Stimulated activated CD8-positive, alpha-beta memory T cell treated with anti-CD3 and anti-CD28 coated beads, Interleukin-7, amount 100 ng/mL, for 48 hours (primary cell): ENCODE measurements around the gene ATG9B.
"Not testable (repeated sequence)": the region's sequence is repeated elsewhere in the genome, so short reads cannot be mapped to it uniquely, and the experiment has no call there.

Experiments
- DNase-seq, 2 donors: peaks; one replicate each; pipeline ENCODE4 v3.0.0-alpha.2; 2020; ENCODE audit warnings: low read depth in 1 of 2; ENCODE audit errors: extremely low read depth in 1 of 2

Gene ATG9B

GRCh38 chr7:151017370-151017952 lies 6.8 kb downstream of the ATG9B start:
- DNase-seq: no peak

DNA sequence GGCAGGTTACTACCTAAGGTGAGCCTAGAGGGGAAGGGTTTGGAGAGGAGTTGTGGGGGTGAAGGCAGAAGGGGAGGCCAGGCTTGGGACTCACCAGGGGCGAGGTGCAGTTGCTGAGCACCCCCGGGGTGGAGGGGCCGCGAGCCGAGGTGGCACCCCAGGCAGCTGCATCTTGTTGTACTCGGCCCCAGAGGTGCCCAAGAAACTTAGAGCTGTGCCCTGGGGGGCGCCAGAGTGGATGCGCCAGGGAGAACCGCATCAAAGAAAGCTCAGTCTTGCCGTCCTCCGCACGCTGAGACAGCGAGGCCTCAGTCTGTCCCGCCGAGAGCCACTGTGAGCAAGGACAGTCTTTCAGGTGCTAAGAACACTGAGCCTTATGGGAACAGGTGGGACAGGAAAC lies 7.4 kb downstream of the ATG9B start:
- no peak for DNase-seq

GRCh38 chr7:151016505-151016904 lies 7.8 kb downstream of the ATG9B start:
- no peak for DNase-seq

- no peak for DNase-seq
Observed at GRCh38 chr7:151015967-151016366, 8.3 kb downstream of the ATG9B start.

DNA sequence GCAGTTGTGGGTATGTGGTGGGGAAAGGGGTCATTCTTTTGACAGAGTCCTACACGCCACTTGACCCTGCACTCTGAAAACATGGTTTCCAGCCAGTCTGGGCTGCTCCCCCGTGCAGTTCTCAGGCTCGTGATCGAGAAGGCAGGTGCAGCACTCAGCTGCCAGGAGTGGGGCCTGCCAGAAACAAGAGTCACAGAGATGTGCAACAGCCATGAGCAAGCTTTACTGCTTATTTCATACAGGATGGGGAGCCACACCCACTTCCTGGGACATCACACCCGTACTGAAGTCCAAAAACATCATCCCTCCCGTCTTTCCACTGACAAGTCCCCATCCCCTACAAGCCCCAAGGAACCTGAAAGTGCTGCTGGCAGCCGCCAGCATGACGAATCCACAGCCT lies 9.3 kb downstream of the ATG9B start:
- no peak for DNase-seq

DNA sequence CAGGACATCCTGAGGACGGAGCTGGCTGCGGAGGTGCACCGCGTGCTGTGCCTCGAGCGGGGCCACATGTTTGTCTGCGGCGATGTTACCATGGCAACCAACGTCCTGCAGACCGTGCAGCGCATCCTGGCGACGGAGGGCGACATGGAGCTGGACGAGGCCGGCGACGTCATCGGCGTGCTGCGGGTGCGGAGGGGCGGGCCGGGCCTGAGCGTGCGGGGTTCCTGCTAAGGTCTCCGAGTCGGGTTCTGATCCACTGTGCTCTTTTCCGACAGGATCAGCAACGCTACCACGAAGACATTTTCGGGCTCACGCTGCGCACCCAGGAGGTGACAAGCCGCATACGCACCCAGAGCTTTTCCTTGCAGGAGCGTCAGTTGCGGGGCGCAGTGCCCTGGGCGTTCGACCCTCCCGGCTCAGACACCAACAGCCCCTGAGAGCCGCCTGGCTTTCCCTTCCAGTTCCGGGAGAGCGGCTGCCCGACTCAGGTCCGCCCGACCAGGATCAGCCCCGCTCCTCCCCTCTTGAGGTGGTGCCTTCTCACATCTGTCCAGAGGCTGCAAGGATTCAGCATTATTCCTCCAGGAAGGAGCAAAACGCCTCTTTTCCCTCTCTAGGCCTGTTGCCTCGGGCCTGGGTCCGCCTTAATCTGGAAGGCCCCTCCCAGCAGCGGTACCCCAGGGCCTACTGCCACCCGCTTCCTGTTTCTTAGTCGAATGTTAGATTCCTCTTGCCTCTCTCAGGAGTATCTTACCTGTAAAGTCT lies 10.4 kb downstream of the ATG9B start:
- DNase-seq: peak; percentile 54 to 86

DNA sequence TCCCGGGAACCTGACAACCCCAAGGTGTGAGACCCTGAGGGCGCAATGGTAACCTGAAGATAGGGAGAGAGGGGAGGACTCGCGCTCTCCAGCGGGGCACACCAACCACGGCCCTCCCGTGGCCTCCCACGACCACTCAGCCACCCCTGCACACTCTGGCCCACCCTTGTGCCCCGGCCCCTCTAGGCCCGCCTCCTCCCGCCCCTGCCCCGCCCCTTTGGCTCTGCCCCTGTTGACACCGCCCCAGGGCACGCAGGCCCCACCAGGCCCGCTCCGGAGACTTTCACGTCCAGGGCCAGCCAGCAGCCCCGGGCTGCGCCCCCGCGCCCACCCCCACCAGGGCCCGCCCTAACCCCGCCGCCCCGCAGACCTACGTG lies 10.9 kb downstream of the ATG9B start:
- no peak for DNase-seq

GRCh38 chr7:151012911-151013347 lies 11.4 kb downstream of the ATG9B start:
- DNase-seq: no peak

DNA sequence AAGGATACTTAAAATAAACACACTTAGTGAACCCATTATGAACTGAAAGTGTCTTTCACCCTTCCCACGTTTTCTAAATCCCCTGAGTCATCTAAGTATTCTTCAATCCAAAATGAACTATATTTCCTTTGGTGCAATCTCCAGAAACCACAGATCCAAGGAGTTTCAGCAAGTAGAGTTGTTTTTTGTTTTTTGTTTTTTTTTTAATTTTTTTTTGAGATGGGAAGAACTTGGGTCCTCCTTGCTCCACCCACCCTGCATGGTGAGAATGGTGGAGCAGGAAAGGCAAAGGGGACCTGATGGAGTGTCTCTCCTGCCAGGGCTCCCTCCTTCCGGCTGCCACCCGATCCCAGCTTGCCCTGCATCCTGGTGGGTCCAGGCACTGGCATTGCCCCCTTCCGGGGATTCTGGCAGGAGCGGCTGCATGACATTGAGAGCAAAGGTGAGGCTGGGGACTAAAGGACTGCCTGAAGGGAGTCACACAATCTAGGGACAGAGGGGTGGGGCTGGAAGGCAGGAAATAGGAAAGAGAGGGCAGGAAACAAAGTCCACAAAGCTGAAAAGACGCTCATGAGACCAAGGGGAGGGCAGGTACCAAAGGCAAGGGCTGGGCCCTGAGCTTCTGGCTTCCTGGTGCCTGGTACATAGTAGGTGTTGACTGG lies 12.1 kb downstream of the ATG9B start:
- no peak for DNase-seq

- DNase-seq: not testable (repeated sequence)
Observed at GRCh38 chr7:151011616-151012015, 12.7 kb downstream of the ATG9B start.

- no peak for DNase-seq
Observed at GRCh38 chr7:151011097-151011409, 13.2 kb downstream of the ATG9B start.

DNA sequence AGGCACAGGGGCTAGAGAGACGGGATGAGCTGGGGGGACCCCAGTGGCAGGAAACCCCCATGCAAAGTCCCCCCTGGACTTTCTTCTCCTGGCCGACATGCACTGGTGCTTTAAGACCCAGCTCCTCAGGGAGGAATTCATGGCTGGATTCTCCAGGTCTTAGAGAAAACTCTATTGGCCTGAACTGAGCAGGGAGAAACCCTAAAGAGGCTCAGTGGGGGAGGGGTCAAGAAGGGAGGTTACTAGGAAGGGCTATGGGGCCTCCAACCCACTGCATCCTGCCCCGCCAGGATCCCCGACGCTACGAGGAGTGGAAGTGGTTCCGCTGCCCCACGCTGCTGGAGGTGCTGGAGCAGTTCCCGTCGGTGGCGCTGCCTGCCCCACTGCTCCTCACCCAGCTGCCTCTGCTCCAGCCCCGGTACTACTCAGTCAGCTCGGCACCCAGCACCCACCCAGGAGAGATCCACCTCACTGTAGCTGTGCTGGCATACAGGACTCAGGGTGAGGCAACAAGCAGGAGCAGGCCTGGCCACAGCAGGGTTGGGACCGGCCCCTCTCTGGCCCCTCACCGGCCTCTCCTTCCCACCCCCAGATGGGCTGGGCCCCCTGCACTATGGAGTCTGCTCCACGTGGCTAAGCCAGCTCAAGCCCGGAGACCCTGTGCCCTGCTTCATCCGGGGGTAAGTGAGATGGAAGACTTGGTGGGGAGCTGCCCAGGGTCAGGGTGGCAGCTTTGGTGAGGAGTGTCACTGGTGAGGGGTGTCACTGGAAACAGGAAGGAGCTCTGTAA lies 13.8 kb downstream of the ATG9B start:
- DNase-seq: no peak

DNA sequence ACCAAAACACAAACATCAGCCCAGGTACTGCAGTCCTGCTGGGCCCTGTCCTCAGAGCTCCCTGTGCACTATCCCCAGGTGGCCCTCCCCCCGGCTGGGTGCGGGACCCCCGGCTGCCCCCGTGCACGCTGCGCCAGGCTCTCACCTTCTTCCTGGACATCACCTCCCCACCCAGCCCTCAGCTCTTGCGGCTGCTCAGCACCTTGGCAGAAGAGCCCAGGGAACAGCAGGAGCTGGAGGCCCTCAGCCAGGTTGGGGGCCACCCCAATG lies 14.3 kb downstream of the ATG9B start:
- no peak for DNase-seq

DNA sequence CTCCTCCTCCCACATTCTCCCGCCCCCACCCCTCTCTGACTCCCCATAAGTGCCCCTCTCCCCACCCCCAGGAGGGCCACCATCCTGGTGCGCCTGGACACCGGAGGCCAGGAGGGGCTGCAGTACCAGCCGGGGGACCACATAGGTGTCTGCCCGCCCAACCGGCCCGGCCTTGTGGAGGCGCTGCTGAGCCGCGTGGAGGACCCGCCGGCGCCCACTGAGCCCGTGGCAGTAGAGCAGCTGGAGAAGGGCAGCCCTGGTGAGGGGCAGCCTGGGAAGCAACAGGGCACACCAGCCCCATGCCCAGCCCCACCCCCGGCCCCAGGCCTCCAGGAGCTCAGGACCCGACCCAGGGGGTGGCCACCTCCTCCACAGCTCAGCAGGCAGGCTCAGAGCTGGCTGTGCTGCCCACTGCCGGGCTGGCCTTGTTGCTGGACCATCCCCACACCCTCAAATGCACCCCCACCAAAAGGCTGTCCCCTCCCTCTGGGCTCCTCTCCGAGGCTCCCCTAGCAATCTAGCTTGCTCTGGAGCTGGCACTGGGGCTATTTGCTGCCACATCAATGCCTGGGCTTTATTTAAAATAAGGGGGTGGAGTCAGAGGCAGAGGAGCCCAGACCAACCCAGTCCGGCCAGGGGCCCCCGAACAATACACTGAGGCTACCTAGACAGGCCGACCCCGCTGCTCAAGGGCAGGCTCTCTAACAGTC lies 14.8 kb downstream of the ATG9B start:
- no peak for DNase-seq

GRCh38 chr7:151008511-151009323 lies 15.6 kb downstream of the ATG9B start:
- peak; percentile 67 to 75 for DNase-seq

GRCh38 chr7:151008143-151008510 lies 16.2 kb downstream of the ATG9B start:
- no peak for DNase-seq

DNA sequence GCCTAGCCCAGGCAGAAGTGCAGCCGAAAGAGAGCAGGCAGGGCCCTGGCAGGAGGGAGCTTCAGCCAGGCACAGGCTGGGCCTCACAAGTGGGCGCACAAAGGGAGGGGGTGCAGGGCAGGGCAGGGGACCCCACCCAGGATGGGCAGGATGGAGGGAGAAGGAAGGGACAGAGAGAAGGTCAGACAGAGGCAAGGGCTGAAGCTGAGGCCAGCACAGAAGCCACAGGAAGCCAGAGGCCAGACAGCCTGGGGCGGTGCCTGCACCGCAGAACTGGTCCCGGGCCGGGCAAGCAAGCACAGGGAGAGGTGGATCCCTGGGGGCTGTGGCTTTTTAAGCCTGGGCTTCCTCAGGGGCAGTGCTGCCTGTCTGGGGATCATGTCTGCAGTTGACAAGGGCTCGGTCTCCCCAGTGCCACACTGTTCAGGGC lies 16.8 kb downstream of the ATG9B start:
- no peak for DNase-seq

DNA sequence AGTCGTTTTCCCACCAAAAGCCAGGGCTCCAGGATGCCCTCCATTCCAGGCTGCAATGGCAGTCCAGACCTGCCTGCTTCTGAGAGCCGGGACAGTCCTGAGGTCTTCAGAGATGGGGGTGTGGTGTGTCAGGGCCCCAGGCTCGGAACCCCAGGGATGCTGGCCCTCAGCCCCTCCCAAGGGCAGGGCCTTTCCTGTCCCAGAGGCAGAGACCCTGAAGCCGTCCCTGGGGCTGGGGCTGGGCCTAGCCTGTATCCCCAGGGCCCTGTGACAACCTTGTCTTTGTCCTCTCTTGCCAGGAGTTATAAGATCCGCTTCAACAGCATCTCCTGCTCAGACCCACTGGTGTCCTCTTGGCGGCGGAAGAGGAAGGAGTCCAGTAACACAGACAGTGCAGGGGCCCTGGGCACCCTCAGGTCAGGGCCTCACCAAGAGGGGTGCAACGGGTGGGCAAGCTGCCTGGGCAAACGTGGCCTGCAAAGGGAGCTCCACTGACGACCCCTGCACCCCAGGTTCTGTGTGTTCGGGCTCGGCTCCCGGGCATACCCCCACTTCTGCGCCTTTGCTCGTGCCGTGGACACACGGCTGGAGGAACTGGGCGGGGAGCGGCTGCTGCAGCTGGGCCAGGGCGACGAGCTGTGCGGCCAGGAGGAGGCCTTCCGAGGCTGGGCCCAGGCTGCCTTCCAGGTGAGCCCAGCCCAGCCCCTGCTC lies 17.5 kb downstream of the ATG9B start:
- DNase-seq: no peak

DNA sequence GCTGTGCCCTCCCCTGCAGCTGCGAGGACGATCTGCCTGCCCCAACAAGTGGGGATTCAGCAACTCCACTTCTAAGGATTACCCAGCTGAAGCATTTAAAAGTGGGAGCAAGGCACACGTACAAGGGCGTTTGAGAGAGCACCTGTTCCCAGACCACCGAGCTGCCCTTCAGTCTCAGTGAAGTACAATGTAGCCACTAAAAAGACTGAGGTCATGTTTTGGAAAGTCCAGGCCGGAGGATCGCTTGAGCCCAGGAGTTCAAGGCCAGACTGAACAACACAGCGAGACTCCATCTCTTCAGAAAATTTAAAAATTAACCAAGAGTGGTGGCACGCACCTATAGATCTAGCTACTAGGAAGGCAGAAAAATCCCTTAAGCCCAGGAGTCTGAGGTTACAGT lies 18.7 kb downstream of the ATG9B start:
- DNase-seq: no peak

- no peak for DNase-seq
Observed at GRCh38 chr7:151003572-151003971, 20.7 kb downstream of the ATG9B start.
